Cardiac fibroblast (primary cell): Measurements from ENCODE around the gene SIK3.

Experiments
- DNase-seq, 2 donors: peaks; one replicate each; pipeline versions ENCODE4 v3.0.0 to v3.0.0-alpha.2; 2010; ENCODE audit warnings: low read depth in 2 of 2
- H3K4me3 ChIP-seq, 2 donors: replicated peaks in 1 of 2; 1 replicate in 1 of 2; 2 replicates in 1 of 2; pipeline ENCODE4 v1.5.1; 2011; ENCODE audit warnings: low read depth in 2 of 2, low read length in 2 of 2, mild to moderate bottlenecking in 2 of 2, moderate library complexity in 1 of 2
- CTCF ChIP-seq: IDR thresholded peaks from one replicate; pipeline ENCODE4 v1.5.1; 2011; ENCODE audit warnings: low read depth, mild to moderate bottlenecking, low read length, inconsistent platforms

The SIK3 gene

GRCh38 chr11:116935089-116935488 is 163.1 kb downstream of the SIK3 start:
- TF ChIP-seq CTCF: no peak
- H3K4me3 ChIP-seq: no peak overlapping the region
- no peak for DNase-seq

DNA sequence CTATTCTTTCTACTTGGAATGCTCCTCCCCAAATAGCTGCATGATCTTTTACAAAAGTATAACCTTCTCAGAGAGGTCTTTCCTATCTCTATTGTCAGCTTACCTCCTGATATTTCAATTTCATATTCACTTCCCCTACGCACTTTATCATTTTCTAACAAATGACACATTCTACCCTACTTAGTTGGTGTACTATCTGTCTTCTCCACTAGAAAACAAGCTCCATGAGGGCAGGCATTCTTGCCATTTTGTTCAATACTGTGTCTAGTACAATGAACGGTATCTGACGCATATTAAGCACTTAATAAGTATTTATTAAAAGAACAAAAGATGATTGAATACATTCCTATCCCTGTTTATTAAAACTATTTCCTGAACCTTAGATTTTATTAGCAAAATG is 164.3 kb downstream of the SIK3 start:
- TF ChIP-seq CTCF: no peak
- no peak overlapping the region for H3K4me3 ChIP-seq
- no peak for DNase-seq

GRCh38 chr11:116932181-116932580 is 166.0 kb downstream of the SIK3 start:
- H3K4me3 ChIP-seq: no peak overlapping the region
- no peak for DNase-seq
- TF ChIP-seq CTCF: no peak

- DNase-seq: peak; percentile 50 to 65
- TF ChIP-seq CTCF: no peak
- no peak overlapping the region for H3K4me3 ChIP-seq
Measured at GRCh38 chr11:116931206-116931953, 166.8 kb downstream of the SIK3 start.

- TF ChIP-seq CTCF: no peak
- no peak for DNase-seq
- no peak overlapping the region for H3K4me3 ChIP-seq
Measured at GRCh38 chr11:116930586-116930985, 167.6 kb downstream of the SIK3 start.

- no peak for TF ChIP-seq CTCF
- DNase-seq: peak; percentile 28 to 67
- H3K4me3 ChIP-seq: peak overlapping the region in 1 of 2 donors; percentile 3
Measured at GRCh38 chr11:116930177-116930576, 168.1 kb downstream of the SIK3 start.

- H3K4me3 ChIP-seq: peak overlapping the region in 1 of 2 donors; percentile 6
- TF ChIP-seq CTCF: no peak
- peak; percentile 39 to 40 for DNase-seq
Measured at GRCh38 chr11:116929414-116930090, 168.7 kb downstream of the SIK3 start.
